ENCODE measurements around the gene KCMF1. TPM values are rescaled to one million over a fixed set of nuclear protein-coding genes. Genes with fewer than 3 reads are reported as not detected.

The KCMF1 gene
- total and polyA plus RNA-seq, 12 donors = 9.7 to 74.2 (median 45.4) TPM

DNA sequence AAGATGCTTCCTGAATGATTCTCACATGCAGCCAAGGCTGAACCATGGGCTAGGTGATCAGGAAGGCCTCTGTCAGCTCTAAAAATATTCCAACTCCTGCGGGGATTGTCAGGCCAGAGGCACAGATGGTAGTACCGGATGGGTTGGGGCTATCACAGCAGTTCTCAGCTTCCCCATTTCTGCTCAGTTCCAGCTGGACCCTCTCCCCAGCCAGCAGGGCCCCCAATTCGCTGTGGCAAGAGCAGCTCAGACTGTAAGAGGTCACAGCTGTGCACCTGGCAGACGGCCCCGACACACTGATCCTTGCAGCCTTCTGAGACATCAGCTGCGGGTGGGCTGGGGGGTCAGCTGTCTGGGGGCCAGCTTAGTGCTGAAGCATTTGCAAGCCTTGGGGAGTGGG lies 118.6 kb downstream of the KCMF1 start:
- intact Hi-C loops (cut with DNase I) = no loop called here
- no peaks in the 10 kb centered on the region for H3K9me3 ChIP-seq (replicated peaks in 1 of 3)
- H3K4me3 ChIP-seq = no peak overlapping the region
- H3K27ac ChIP-seq = no peak overlapping the region
- no peaks in the 10 kb centered on the region for H3K4me1 ChIP-seq (replicated peaks in 1 of 2)
- H3K27me3 ChIP-seq = no peaks in the 10 kb centered on the region
- 51 to 70% (median 60%) methylated on average over 3 to 6 of the region's 6 CpGs for WGBS, 4 donors
- no peaks in the 10 kb centered on the region for H3K36me3 ChIP-seq (replicated peaks in 1 of 2)
- TF ChIP-seq, protein P1, sequence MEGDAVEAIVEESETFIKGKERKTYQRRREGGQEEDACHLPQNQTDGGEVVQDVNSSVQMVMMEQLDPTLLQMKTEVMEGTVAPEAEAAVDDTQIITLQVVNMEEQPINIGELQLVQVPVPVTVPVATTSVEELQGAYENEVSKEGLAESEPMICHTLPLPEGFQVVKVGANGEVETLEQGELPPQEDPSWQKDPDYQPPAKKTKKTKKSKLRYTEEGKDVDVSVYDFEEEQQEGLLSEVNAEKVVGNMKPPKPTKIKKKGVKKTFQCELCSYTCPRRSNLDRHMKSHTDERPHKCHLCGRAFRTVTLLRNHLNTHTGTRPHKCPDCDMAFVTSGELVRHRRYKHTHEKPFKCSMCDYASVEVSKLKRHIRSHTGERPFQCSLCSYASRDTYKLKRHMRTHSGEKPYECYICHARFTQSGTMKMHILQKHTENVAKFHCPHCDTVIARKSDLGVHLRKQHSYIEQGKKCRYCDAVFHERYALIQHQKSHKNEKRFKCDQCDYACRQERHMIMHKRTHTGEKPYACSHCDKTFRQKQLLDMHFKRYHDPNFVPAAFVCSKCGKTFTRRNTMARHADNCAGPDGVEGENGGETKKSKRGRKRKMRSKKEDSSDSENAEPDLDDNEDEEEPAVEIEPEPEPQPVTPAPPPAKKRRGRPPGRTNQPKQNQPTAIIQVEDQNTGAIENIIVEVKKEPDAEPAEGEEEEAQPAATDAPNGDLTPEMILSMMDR (IDR thresholded peaks at IDR 0.05) = no peak
- TF ChIP-seq POLR2A (IDR thresholded peaks at IDR 0.05) = no peak
- no peak for DNase-seq

DNA sequence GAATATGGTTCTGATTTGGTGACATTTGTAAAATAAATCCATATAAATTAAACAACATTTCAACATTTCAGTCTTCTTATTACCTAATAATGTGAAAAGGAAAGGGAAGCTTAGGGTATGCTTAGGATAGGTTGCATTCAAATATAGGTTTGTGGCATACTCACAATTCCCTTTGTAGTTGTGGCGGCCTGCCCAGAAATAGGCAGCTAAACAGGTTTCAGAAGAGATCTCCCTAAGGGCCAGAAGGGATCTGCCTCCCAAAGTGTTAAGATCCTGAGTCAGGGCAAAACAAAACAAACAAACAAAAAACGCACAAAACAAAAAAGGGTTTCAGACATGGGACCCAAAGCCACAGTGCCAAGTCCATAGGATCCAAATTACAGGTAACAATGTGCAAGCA lies 120.9 kb downstream of the KCMF1 start:
- intact Hi-C loops (cut with DNase I) = no loop called here
- no peak for DNase-seq
- no peak overlapping the region for H3K27ac ChIP-seq
- no peaks in the 10 kb centered on the region for H3K36me3 ChIP-seq (replicated peaks in 1 of 2)
- TF ChIP-seq, protein P1 (IDR thresholded peaks at IDR 0.05) = no peak
- TF ChIP-seq POLR2A (IDR thresholded peaks at IDR 0.05) = no peak
- no peaks in the 10 kb centered on the region for H3K4me1 ChIP-seq (replicated peaks in 1 of 2)
- no peaks in the 10 kb centered on the region for H3K27me3 ChIP-seq
- H3K9me3 ChIP-seq (replicated peaks in 1 of 3) = no peaks in the 10 kb centered on the region
- H3K4me3 ChIP-seq = no peak overlapping the region
- 73 to 84% (median 80%) methylated on average over 2 of the region's 2 CpGs for WGBS, 4 donors

DNA sequence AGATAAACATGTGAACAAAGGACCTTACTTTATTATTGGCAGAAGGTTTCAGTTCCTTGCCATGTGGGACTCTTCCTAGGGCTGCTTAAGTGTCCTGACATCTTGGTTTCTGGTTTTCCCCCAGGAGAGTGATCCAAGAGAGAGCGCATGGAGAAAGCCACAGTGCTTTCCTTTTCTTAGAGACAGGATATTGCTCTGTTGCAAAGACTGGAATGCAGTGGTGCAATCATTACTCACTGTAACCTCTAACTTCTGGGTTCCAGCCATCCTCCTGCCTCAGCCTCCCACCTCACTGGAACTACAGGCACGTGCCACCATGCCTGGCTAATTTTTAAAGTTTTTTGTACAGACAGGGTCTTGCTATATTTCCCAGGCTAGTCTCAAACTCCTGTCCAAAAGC lies 124.1 kb downstream of the KCMF1 start:
- H3K4me3 ChIP-seq = no peak overlapping the region
- H3K27ac ChIP-seq = no peak overlapping the region
- H3K9me3 ChIP-seq (replicated peaks in 1 of 3) = no peaks in the 10 kb centered on the region
- intact Hi-C loops (cut with DNase I) = no loop called here
- DNase-seq = no peak
- H3K27me3 ChIP-seq = no peaks in the 10 kb centered on the region
- no peaks in the 10 kb centered on the region for H3K4me1 ChIP-seq (replicated peaks in 1 of 2)
- TF ChIP-seq POLR2A (IDR thresholded peaks at IDR 0.05) = no peak
- TF ChIP-seq, protein P1 (IDR thresholded peaks at IDR 0.05) = no peak
- no peaks in the 10 kb centered on the region for H3K36me3 ChIP-seq (replicated peaks in 1 of 2)
- WGBS, 4 donors = 69 to 94% (median 78%) methylated on average over 1 to 2 of the region's 2 CpGs

DNA sequence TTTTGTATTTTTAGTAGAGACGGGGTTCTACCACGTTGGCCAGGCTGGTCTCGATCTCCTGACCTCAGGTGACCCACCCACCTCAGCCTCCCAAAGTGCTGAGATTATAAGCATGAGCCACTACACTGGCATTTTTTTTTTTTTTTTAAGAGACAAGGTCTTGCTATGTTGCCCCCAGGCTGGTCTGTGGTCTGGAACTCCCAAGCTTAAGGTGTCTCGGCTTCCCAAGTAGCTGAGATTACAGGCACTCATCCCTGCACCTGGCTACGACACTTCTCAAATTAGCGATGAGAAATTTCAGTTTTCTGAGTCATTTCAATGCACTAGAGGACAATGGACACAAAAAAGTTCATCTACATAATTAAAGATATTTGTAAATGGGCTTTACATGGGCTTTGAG lies 125.7 kb downstream of the KCMF1 start:
- DNase-seq = no peak
- Histone ChIP-seq H3K27ac (no peak overlapping the region), H3K4me3 (no peak overlapping the region), H3K27me3 (no peaks in the 10 kb centered on the region), H3K36me3 (replicated peaks in 1 of 2) (no peaks in the 10 kb centered on the region), H3K9me3 (replicated peaks in 1 of 3) (no peaks in the 10 kb centered on the region), H3K4me1 (replicated peaks in 1 of 2) (no peaks in the 10 kb centered on the region)
- TF ChIP-seq POLR2A (IDR thresholded peaks at IDR 0.05) = no peak
- TF ChIP-seq, protein P1 (IDR thresholded peaks at IDR 0.05) = no peak
- 79 to 87% (median 82%) methylated on average over 6 of the region's 6 CpGs for WGBS, 4 donors
- intact Hi-C loops (cut with DNase I) = no loop called here

Data from adrenal gland (tissue), 12 donors.